ENCODE data around the gene TRAPPC12.

The TRAPPC12 gene

GRCh38 chr2:3517948-3518495, 138.5 kb downstream of the TRAPPC12 start:
- DNase-seq, result no peak

DNA sequence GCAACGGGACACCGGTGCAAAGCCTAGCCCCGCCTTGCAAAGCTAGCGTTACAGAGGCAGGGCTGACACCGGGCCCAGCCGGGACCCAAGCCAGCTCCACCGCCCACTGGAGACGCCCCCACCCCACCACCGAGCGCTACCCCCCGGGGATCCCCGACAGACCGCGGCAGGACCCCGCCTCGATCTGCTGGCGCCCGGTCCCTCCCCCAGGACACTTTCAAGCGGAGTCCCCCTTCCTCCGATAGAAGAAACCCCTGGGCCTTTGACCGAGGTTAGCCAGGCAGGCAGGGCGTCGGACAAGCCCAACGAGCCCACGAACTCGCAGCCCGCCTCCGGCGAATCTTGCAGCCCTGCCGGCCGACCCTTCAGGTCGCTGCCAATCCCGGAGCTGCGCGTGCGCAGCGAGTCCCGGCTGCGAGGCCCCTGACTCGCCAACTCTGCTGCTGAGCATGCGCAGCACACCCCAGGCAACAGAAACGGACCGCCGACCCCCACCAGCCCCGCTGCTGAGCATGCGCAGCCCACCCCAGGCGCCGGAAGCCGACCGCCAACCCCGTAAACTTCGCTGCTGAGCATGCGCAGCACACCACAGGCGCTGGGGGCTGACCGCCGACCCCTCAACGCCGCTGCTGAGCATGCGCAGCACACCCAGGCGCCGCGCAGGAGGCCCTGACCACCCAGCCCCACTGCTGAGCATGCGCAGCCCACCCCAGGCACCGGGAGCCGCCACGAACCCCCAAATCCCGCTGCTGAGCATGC, 139.2 kb downstream of the TRAPPC12 start:
- peak; percentile 98 for DNase-seq

- DNase-seq, result no peak
These were observed 140.0 kb downstream of the TRAPPC12 start, which contains the start of gene ADI1 for GRCh38 chr2:3519255-3520205. Gene ADI1, minus strand, starts transcription at chr2:3519531. Its CDS starts 44 bp downstream, at chr2:3519487.

DNA sequence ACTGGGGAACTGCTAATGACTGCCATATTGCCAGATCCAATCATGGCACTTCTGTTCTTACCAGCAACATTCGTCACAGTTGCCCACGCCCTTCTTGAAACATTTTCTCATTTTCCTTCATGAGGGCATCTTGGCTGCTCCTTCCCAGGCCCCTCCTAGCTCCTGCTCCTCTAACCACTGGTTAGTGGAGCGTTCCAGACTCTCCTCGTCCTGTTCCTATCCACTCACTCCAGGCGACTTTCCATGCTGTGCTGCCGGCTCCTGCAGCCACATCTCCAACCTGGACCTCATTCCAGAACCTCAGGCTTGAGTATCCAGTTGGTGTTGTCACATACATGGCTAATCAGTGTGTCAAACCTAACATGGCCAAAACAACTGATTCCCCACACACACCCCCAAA, 141.1 kb downstream of the TRAPPC12 start:
- DNase-seq, result no peak

GRCh38 chr2:3522961-3523421, 143.5 kb downstream of the TRAPPC12 start:
- no peak for DNase-seq

DNA sequence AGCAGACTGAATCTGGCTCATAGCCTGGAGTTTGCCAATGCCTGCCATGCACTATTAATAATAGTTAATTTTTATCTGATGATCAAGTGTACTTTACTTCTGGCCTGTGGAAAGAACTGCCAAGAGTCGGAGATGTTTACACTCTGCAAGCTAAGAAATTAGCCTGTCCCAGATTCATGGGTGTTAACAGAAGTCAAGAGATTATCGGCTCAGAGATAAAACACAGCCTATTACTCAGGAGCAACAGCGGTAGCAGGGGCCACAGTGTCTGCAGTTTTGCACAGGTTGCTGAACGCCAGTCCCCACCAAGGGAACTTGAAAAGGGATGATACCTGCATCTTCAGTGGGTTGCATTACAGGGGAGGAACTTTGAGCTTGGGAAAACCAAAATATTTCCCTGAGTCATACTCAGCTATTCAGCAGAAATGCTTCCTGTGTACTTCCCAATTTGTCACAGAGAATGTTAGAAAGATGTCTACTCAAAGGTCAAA, 144.1 kb downstream of the TRAPPC12 start:
- DNase-seq, result no peak

GRCh38 chr2:3526871-3527270, 147.4 kb downstream of the TRAPPC12 start:
- no peak for DNase-seq

DNA sequence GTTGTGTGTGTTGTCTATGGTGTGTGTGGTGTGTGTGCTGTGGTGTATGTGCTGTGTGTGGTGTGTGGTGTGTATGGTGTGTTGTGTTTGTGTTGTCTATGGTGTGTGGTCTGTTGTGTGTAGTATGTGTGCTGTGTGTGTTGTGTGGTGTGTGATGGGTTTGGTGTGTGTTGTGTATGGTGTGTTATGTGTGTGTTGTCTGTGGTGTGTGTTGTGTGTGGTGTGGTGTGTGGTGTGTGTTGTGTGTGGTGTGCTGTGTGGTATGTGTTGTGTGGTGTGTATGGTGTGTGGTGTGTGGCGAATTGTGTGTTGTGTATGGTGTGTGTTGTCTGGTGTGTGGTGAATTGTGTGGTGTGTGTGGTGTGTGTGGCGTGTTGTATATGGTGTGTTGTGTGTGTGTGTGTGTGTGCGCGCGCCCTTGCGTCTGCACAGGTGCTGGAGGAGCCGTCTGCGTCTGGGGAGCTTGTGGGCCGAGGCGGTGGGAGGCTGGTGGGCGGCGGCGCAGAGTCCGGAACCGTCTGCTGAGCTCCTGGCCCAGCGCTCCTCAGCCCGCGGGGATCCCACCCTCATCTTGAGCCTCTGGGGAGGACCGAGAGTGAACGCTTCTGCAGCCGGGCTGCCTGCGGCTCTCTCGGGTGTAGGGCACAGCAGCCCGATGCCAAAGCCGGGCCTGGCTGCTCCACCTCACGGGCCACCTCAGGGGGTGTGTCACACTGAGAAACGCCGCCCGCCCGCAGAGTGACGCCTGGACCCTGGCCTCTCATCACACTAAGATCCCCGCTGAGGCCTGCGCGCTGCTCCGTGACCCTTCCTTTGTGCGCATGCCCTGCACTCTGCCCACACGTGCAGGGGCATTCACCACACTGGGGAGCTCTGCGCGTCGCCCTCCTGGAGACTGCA, 148.6 kb downstream of the TRAPPC12 start:
- DNase-seq, result no peak

All from activated T-cell treated with anti-CD3 and anti-CD28 coated beads, Interleukin-2, amount 50 U/mL, for 1 hour (primary cell).